ENCODE measurements around the gene SRGN.

- TF ChIP-seq, protein P1, sequence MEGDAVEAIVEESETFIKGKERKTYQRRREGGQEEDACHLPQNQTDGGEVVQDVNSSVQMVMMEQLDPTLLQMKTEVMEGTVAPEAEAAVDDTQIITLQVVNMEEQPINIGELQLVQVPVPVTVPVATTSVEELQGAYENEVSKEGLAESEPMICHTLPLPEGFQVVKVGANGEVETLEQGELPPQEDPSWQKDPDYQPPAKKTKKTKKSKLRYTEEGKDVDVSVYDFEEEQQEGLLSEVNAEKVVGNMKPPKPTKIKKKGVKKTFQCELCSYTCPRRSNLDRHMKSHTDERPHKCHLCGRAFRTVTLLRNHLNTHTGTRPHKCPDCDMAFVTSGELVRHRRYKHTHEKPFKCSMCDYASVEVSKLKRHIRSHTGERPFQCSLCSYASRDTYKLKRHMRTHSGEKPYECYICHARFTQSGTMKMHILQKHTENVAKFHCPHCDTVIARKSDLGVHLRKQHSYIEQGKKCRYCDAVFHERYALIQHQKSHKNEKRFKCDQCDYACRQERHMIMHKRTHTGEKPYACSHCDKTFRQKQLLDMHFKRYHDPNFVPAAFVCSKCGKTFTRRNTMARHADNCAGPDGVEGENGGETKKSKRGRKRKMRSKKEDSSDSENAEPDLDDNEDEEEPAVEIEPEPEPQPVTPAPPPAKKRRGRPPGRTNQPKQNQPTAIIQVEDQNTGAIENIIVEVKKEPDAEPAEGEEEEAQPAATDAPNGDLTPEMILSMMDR (IDR thresholded peaks at IDR 0.05 in 2 of 3, conservative IDR thresholded peaks at IDR 0.05 in 1 of 3; ENCODE audit: control insufficient read depth in 2 of 3, extremely low read depth in 1 of 3, insufficient read depth in 1 of 3, low read depth in 3 of 3, low read length in 3 of 3): no peak
- no peak for TF ChIP-seq EP300 (IDR thresholded peaks at IDR 0.05; ENCODE audit: borderline replicate concordance in 1 of 2, control insufficient read depth in 1 of 2, low read depth in 2 of 2, low read length in 2 of 2)
- no peak for TF ChIP-seq HDAC2 (IDR thresholded peaks at IDR 0.05)
- no peak for TF ChIP-seq REST (IDR thresholded peaks at IDR 0.05; ENCODE audit: low read depth, low read length)
- TF ChIP-seq, protein P2, sequence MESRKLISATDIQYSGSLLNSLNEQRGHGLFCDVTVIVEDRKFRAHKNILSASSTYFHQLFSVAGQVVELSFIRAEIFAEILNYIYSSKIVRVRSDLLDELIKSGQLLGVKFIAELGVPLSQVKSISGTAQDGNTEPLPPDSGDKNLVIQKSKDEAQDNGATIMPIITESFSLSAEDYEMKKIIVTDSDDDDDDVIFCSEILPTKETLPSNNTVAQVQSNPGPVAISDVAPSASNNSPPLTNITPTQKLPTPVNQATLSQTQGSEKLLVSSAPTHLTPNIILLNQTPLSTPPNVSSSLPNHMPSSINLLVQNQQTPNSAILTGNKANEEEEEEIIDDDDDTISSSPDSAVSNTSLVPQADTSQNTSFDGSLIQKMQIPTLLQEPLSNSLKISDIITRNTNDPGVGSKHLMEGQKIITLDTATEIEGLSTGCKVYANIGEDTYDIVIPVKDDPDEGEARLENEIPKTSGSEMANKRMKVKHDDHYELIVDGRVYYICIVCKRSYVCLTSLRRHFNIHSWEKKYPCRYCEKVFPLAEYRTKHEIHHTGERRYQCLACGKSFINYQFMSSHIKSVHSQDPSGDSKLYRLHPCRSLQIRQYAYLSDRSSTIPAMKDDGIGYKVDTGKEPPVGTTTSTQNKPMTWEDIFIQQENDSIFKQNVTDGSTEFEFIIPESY (IDR thresholded peaks at IDR 0.05): no peak
- TF ChIP-seq POLR2A (IDR thresholded peaks at IDR 0.05; ENCODE audit: low read depth, low read length): no peak
- no peak for TF ChIP-seq HCFC1 (IDR thresholded peaks at IDR 0.05; ENCODE audit: low read length)
Measured at GRCh38 chr10:69057951-69058297, 30.0 kb upstream of the SRGN start.

Data from GM12878 (cell line).